A673 (cell line): ENCODE measurements around the gene DNAH5. TPM values are rescaled to one million over a fixed set of nuclear protein-coding genes. Genes with fewer than 3 reads are reported as not detected.

ENCODE experiments used
- BruUV-seq: library from RNA; stranded (reverse); fragments of 400-500 nt; replicated peaks from 2 replicates; lab custom pipeline; 2021; lab: Mats Ljungman, UMichigan
- CTCF ChIA-PET: fragments of 300-600 bp; sonication (Branson Sonifier 250); formaldehyde crosslinking; loops from one replicate; lab custom pipeline; 2022; ENCODE audit warnings: antibody characterized with exemption; lab: Charles Lee
- POLR2A ChIA-PET: fragments of 300-600 bp; sonication (Branson Sonifier 250); formaldehyde crosslinking; loops from one replicate; lab custom pipeline; 2022; ENCODE audit warnings: antibody characterized with exemption; ENCODE audit not compliant: low non-redundant PET; lab: Charles Lee
- DNase-seq: peaks from one replicate; pipeline ENCODE4 v3.0.0-alpha.2; 2015; ENCODE audit warnings: low spot score
- H3K27ac ChIP-seq: fragments of 200-600 bp; sonication (generic); 2 replicates; pipeline ENCODE4 v1.5.1; 2016; ENCODE audit warnings: mixed run types, low read depth, mild to moderate bottlenecking, mixed read lengths, antibody characterized with exemption, low read length; ENCODE audit not compliant: poor library complexity, severe bottlenecking
- H3K27me3 ChIP-seq: fragments of 200-600 bp; sonication (generic); replicated peaks from 2 replicates; pipeline ENCODE4 v1.6.1; 2017; ENCODE audit warnings: mixed run types, low read depth, mild to moderate bottlenecking, mixed read lengths, antibody characterized with exemption, low read length; ENCODE audit not compliant: insufficient read depth, poor library complexity
- H3K36me3 ChIP-seq: fragments of 200-600 bp; sonication (generic); 2 replicates; pipeline ENCODE4 v1.6.1; 2016; ENCODE audit warnings: mixed run types, mild to moderate bottlenecking, mixed read lengths, antibody characterized with exemption, low read length; ENCODE audit not compliant: insufficient read depth, poor library complexity, severe bottlenecking
- H3K4me1 ChIP-seq: fragments of 200-600 bp; sonication (generic); 2 replicates; pipeline ENCODE4 v1.6.1; 2017; ENCODE audit warnings: mixed run types, mild to moderate bottlenecking, mixed read lengths, antibody characterized with exemption, low read length; ENCODE audit not compliant: insufficient read depth, poor library complexity, severe bottlenecking
- H3K4me3 ChIP-seq: fragments of 200-600 bp; sonication (generic); 2 replicates; pipeline ENCODE4 v1.5.1; 2016; ENCODE audit warnings: low read depth, mixed run types, mild to moderate bottlenecking, mixed read lengths, low read length; ENCODE audit not compliant: poor library complexity, severe bottlenecking
- H3K9me3 ChIP-seq: fragments of 200-600 bp; sonication (generic); 2 replicates; pipeline ENCODE4 v1.6.1; 2016; ENCODE audit warnings: mixed run types, low read depth, mild to moderate bottlenecking, mixed read lengths, antibody characterized with exemption, low read length; ENCODE audit not compliant: poor library complexity, severe bottlenecking
- EZH2 ChIP-seq: fragments of 200-600 bp; sonication (generic); IDR thresholded peaks from 2 replicates; pipeline ENCODE4 v1.6.1; 2017; ENCODE audit warnings: borderline replicate concordance, low read depth, mild to moderate bottlenecking, mixed read lengths, antibody characterized with exemption, low read length; ENCODE audit not compliant: poor library complexity, severe bottlenecking
- intact Hi-C: fragments of 100-400 bp; cut with micrococcal nuclease; formaldehyde crosslinking; loops from one replicate; pipeline ENCODE4 v1.10.0; 2022; ENCODE audit not compliant: unreplicated experiment
- total RNA-seq: library from RNA; stranded (reverse); gene quantifications from 2 replicates; pipeline ENCODE4 v1.2.3, GENCODE V29; 2021
- TF ChIP-seq, protein P1 (sequence below): fragments of 300-800, 200-600 bp; sonication (generic); conservative IDR thresholded peaks from 2 replicates; pipeline ENCODE4 v1.5.1; 2017; ENCODE audit warnings: low read depth, mild to moderate bottlenecking, antibody characterized with exemption, low read length, moderate library complexity, mixed read lengths

Gene DNAH5
- total RNA-seq, 1 experiment from 2014 or later = not detected

DNA sequence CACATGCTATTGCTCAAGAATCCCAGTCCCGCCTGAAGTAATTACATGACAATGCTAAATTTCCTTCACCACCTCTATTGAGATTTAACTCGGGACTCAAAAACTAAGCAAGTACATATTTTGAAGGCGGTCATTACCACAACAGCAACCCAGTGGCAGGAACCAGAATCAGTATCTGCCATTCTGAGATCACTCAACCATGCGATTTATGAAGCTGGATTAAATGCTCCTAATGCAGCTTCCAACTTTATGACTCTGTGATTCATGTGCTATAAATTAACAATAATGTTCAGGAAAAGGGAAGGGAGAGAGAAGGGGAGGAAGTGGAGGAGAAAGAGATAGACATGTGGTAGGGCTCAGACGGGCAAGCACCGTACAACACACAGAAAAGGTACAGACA, 194.7 kb downstream of the DNAH5 start:
- H3K4me1 ChIP-seq = no peaks in the 10 kb centered on the region
- H3K36me3 ChIP-seq = no peaks in the 10 kb centered on the region
- no peaks in the 10 kb centered on the region for H3K27me3 ChIP-seq
- POLR2A ChIA-PET = no interaction called here
- BruUV-seq = no TSS peak
- TF ChIP-seq EZH2 = no peak
- TF ChIP-seq, protein P1, sequence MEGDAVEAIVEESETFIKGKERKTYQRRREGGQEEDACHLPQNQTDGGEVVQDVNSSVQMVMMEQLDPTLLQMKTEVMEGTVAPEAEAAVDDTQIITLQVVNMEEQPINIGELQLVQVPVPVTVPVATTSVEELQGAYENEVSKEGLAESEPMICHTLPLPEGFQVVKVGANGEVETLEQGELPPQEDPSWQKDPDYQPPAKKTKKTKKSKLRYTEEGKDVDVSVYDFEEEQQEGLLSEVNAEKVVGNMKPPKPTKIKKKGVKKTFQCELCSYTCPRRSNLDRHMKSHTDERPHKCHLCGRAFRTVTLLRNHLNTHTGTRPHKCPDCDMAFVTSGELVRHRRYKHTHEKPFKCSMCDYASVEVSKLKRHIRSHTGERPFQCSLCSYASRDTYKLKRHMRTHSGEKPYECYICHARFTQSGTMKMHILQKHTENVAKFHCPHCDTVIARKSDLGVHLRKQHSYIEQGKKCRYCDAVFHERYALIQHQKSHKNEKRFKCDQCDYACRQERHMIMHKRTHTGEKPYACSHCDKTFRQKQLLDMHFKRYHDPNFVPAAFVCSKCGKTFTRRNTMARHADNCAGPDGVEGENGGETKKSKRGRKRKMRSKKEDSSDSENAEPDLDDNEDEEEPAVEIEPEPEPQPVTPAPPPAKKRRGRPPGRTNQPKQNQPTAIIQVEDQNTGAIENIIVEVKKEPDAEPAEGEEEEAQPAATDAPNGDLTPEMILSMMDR = no peak
- intact Hi-C loops = no loop called here
- no peaks in the 10 kb centered on the region for H3K9me3 ChIP-seq
- DNase-seq = no peak
- CTCF ChIA-PET = no interaction called here
- H3K4me3 ChIP-seq = no peak overlapping the region
- H3K27ac ChIP-seq = no peak overlapping the region

GRCh38 chr5:13746026-13746425, 198.5 kb downstream of the DNAH5 start:
- no peak overlapping the region for H3K4me3 ChIP-seq
- H3K27ac ChIP-seq = no peak overlapping the region
- intact Hi-C loops = no loop called here
- TF ChIP-seq EZH2 = no peak
- TF ChIP-seq, protein P1 = no peak
- POLR2A ChIA-PET = no interaction called here
- no peaks in the 10 kb centered on the region for H3K27me3 ChIP-seq
- CTCF ChIA-PET = no interaction called here
- DNase-seq = no peak
- no peaks in the 10 kb centered on the region for H3K36me3 ChIP-seq
- BruUV-seq = no TSS peak
- no peaks in the 10 kb centered on the region for H3K9me3 ChIP-seq
- H3K4me1 ChIP-seq = no peaks in the 10 kb centered on the region

DNA sequence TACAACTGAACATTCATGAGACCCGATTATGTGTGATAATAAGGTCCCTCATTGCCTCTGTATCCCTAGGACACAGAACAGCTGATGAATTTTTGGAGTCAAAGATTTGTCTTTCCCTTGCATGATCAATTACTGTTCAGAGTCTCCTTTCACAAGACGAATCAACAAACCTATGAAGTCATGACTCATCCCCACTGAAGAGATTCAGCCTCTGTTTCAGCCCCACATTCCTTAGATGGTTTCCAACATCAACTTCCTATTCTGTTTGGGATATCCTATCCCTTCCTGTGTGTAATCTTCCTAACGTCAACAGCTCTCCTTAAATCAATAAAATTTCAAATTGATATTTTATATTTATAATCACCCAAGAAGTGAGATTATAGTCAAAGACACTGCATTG, 199.0 kb downstream of the DNAH5 start:
- Histone ChIP-seq H3K27me3 (no peaks in the 10 kb centered on the region), H3K9me3 (no peaks in the 10 kb centered on the region), H3K4me3 (no peak overlapping the region), H3K36me3 (no peaks in the 10 kb centered on the region), H3K4me1 (no peaks in the 10 kb centered on the region), H3K27ac (no peak overlapping the region)
- CTCF ChIA-PET = no interaction called here
- intact Hi-C loops = no loop called here
- DNase-seq = no peak
- POLR2A ChIA-PET = no interaction called here
- no TSS peak for BruUV-seq
- TF ChIP-seq, protein P1 = no peak
- no peak for TF ChIP-seq EZH2
